Measurements from ENCODE around the gene ENAH. TPM values are rescaled to one million over a fixed set of nuclear protein-coding genes. Genes with fewer than 3 reads are reported as not detected.

The ENAH gene
- total RNA-seq, 1 experiment from 2014 or later, result 121 TPM

- Histone ChIP-seq H3K4me3 (no peak overlapping the region), H3K9me3 (no peaks in the 10 kb centered on the region; the same call in 1 of the 2 replicates), H3K36me3 (no peaks in the 10 kb centered on the region), H3K27me3 (peaks cover 3% of the 10 kb centered on the region)
- DNase-seq, result no peak
Observed at GRCh38 chr1:225440380-225441221, 212.3 kb downstream of the ENAH start.

GRCh38 chr1:225437710-225438437 lies 215.0 kb downstream of the ENAH start:
- DNase-seq, result peak; percentile 40

More at GRCh38 chr1:225437710-225438437, 215.0 kb downstream of the ENAH start:
- Histone ChIP-seq H3K4me3 (no peak overlapping the region), H3K9me3 (no peaks in the 10 kb centered on the region; the same call in 1 of the 2 replicates), H3K36me3 (no peaks in the 10 kb centered on the region), H3K27me3 (peaks cover 3% of the 10 kb centered on the region)

Other genes with a start within 250 kb of the ENAH start
- 21.9 and 42.3 TPM in 2 replicates for gene LBR, start 225.1 kb downstream of the ENAH start, total RNA-seq (2014; rRNA removed; shearing (Covaris generic); ENCODE audit: low replicate concordance)
- gene SRP9, start 124.7 kb upstream of the ENAH start, total RNA-seq (2014; rRNA removed; shearing (Covaris generic); ENCODE audit: low replicate concordance), result 509 and 971 TPM in 2 replicates
- 80.7 and 111 TPM in 2 replicates for gene EPHX1, start 157.0 kb upstream of the ENAH start, total RNA-seq (2014; rRNA removed; shearing (Covaris generic); ENCODE audit: low replicate concordance)
- 1.3 and 5.5 TPM in 2 replicates for gene TMEM63A, start 229.3 kb upstream of the ENAH start, total RNA-seq (2014; rRNA removed; shearing (Covaris generic); ENCODE audit: low replicate concordance)
- gene LEFTY1, start 236.0 kb upstream of the ENAH start, total RNA-seq (2014; rRNA removed; shearing (Covaris generic); ENCODE audit: low replicate concordance), result not detected in 2 replicates

All from MG63 (cell line).